ENCODE results near the gene PLEKHD1. TPM values are rescaled to one million over a fixed set of nuclear protein-coding genes. Genes with fewer than 3 reads are reported as not detected.

PLEKHD1 gene
- total RNA-seq, 1 donor from 2014 or later: under 0.01 TPM

DNA sequence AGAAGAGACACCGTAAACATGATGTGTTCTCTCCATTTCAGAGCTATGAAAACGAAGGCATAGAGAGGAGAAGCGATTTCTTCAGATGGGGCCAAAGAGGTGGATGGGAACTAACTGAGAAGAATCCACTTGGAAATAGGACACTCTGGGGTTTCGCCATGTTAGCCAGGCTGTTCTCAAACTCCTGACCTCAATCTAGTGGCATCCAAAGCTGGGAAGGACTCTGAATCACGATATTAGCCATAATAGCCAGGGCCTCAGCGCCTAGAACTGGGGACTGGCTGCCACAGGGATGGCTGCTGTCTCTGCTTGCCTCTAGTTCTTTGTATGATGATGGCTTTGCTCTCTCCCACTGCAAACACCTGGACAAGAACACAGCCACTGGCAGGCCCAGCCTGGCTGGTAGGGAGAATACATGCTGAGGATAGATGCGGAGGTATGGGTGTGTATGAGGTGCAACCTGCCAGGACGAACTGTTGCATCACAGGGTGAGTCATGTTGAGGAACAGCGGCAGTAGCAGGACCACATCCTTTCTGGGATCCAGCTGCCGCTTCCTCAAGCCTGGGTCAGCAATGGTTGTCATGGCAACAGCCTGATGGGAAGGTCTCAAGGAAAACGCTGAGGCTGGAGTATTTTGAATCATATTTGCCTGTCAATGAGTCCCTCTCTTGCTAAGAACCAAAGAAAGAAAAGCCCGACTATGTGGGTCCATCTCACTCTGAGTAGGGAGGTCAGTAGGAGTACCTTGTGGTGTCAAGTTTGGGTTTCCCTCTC, 59.0 kb downstream of the PLEKHD1 start:
- TF ChIP-seq, protein P1, sequence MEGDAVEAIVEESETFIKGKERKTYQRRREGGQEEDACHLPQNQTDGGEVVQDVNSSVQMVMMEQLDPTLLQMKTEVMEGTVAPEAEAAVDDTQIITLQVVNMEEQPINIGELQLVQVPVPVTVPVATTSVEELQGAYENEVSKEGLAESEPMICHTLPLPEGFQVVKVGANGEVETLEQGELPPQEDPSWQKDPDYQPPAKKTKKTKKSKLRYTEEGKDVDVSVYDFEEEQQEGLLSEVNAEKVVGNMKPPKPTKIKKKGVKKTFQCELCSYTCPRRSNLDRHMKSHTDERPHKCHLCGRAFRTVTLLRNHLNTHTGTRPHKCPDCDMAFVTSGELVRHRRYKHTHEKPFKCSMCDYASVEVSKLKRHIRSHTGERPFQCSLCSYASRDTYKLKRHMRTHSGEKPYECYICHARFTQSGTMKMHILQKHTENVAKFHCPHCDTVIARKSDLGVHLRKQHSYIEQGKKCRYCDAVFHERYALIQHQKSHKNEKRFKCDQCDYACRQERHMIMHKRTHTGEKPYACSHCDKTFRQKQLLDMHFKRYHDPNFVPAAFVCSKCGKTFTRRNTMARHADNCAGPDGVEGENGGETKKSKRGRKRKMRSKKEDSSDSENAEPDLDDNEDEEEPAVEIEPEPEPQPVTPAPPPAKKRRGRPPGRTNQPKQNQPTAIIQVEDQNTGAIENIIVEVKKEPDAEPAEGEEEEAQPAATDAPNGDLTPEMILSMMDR (conservative IDR thresholded peaks at IDR 0.05; ENCODE audit: low read depth, low read length): no peak
- H3K4me3 ChIP-seq (ENCODE audit: low read depth, low read length): no peak overlapping the region
- DNase-seq (ENCODE audit: low read depth): no peak

DNA sequence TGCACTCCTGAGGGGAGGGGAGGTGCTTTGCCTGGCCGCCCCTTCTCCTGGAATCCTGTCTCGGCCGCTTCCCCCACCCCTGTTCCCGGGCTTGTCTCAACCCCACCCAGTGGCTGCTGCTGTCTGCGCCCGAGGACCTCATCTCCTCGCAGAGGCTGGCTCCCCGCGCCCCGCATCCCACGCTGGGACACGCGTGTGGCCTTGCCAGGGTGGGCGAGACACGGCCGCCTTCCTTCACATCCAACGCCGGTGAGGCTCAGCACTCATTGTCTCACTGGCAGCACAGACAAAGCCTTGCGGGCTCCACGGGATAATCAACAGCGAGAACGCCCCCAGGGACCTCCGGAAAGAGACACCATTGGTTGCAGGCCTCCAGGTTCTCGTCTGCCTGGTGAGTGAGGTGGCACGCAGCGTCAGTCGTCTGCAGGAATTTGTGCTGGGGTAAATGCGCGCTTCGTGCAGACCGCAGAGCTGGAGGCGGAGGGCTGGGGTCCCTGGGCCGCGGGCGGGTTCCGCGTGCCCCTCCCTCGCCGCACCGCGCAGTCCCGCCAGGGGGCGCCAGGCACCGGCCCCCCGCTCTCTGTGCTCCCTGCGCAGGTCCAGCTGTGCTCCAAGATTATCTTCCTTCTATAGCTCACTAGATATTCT, 63.3 kb downstream of the PLEKHD1 start:
- TF ChIP-seq, protein P1 (conservative IDR thresholded peaks at IDR 0.05; ENCODE audit: low read depth, low read length): peak; percentile 66
- H3K4me3 ChIP-seq (ENCODE audit: low read depth, low read length): no peak overlapping the region
- DNase-seq (ENCODE audit: low read depth): no peak

DNA sequence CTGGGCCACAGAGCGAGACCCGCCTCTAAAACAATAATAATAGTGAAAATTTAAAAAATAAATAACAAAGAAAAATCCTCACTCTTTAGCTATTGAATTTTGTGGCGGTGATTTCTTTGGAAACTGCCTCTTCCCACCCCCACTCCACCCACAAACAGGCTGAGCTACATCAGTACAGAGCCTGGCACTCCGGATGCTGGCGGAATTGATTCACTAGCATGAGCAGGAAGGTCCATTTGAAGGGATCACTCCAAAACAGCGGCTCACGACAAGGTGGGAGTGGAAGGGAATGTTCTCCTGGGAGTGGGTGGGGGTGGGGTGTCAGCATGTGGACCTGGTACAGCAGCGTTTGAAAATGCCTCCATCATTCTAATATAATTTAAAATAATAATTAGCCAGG, 64.0 kb downstream of the PLEKHD1 start:
- no peak overlapping the region for H3K4me3 ChIP-seq (ENCODE audit: low read depth, low read length)
- TF ChIP-seq, protein P1 (conservative IDR thresholded peaks at IDR 0.05; ENCODE audit: low read depth, low read length): no peak

DNA sequence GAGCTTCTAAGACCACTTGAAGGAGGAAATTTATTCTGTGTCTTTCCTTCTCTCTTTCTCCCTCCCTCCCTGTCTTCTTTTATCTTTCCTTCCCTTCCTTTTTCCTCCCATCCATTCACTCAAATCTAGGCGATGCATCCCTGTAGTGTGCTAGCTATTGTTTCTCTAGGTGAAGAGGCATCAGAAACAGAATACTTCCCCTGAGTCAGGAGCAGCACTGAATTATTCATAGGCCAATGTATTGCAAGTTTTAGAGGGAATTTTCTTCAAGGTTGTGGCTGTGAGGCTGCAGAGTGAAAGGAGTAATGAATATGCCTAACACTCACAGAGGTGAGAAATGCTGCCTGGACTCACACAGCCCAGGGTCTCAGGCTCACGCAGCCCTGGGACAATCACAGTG, 67.0 kb downstream of the PLEKHD1 start:
- H3K4me3 ChIP-seq (ENCODE audit: low read depth, low read length): no peak overlapping the region
- TF ChIP-seq, protein P1 (conservative IDR thresholded peaks at IDR 0.05; ENCODE audit: low read depth, low read length): no peak

More for the DNA sequence above, 64.0 kb downstream of the PLEKHD1 start:
- DNase-seq (ENCODE audit: low read depth): no peak

DNA sequence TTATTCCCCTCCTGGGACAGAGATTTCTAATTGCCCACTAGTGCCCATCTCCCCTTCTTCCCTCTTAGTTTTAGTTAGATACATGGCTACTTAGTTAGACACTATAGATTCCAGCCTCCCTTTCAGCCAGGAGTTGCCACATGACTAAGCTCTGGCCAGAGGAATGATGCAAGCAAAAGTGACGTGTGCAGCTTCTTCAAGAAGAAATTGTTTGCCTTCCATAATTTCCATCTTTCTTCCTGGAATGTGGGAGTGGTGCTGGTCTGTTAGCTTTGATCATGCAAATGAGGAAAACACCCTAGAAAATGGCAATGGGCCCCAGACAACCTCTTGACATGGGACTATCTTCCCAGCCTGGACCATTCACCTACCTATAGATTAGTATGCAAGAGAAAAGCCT, 68.7 kb downstream of the PLEKHD1 start:
- TF ChIP-seq, protein P1 (conservative IDR thresholded peaks at IDR 0.05; ENCODE audit: low read depth, low read length): no peak
- H3K4me3 ChIP-seq (ENCODE audit: low read depth, low read length): no peak overlapping the region
- no peak for DNase-seq (ENCODE audit: low read depth)

More for the DNA sequence above, 67.0 kb downstream of the PLEKHD1 start:
- DNase-seq (ENCODE audit: low read depth): no peak

DNA sequence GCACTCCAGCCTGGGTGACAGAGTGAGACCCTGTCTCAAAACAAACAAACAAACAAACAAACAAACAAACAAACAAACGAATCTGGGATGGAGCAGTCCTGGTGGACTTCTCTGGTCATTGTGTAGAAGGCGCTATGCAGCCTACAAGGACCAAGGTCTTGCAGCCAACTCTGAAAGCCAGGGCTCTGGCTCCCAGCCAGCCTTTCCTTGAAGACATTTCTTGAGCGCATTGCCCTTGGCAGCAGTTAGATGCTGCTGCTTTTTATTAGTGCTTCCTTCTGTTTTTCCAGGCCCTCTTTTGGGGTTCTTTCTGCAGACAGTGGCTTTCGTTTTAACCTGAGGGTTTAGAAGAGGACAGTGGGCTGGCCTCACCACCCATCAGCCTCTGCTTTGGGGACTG, 70.0 kb downstream of the PLEKHD1 start:
- DNase-seq (ENCODE audit: low read depth): no peak
- TF ChIP-seq, protein P1 (conservative IDR thresholded peaks at IDR 0.05; ENCODE audit: low read depth, low read length): no peak
- no peak overlapping the region for H3K4me3 ChIP-seq (ENCODE audit: low read depth, low read length)

Measured in epithelial cell of proximal tubule (primary cell).